HCT116 (cell line): Measurements from ENCODE around the gene MAP7. TPM values are rescaled to one million over a fixed set of nuclear protein-coding genes. Genes with fewer than 3 reads are reported as not detected.

Experiments used
- ATAC-seq: fragments of 200-7000 bp; cut with Tn5 transposase; 2 replicates; pipeline ENCODE4 v1.9.1; 2020; ENCODE audit warnings: mild to moderate bottlenecking, moderate library complexity
- BruUV-seq: library from RNA; stranded (reverse); fragments of 400-500 nt; replicated peaks from 2 replicates; lab custom pipeline; 2021; lab: Mats Ljungman, UMichigan
- CTCF ChIA-PET: fragments of 300-600 bp; sonication (Branson Sonifier 250); formaldehyde crosslinking; loops from one replicate; lab custom pipeline; 2021; ENCODE audit warnings: antibody characterized with exemption; lab: Charles Lee
- POLR2A ChIA-PET: fragments of 300-600, 350-600 bp; sonication (Branson Sonifier 250); formaldehyde crosslinking; loops from one replicate; lab custom pipeline; 2021; ENCODE audit warnings: antibody characterized with exemption; lab: Charles Lee
- RAD21 ChIA-PET, 2 experiments: fragments of 300-600 bp; sonication (Branson Sonifier 250); formaldehyde crosslinking; loops; one replicate each; lab custom pipeline; 2023; ENCODE audit warnings: low total read pairs in 2 of 2; ENCODE audit not compliant: uncharacterized antibody in 2 of 2, unreplicated experiment in 2 of 2, low non-redundant PET in 1 of 2; lab: Charles Lee
- DNase-seq: peaks from one replicate; pipeline ENCODE4 v3.0.0-alpha.2; 2010; ENCODE audit warnings: low read depth, low spot score
- H2AFZ ChIP-seq: fragments of 200-600 bp; shearing (Covaris generic), sonication (generic); 2 replicates; pipeline ENCODE4 v1.6.1; 2017; ENCODE audit warnings: low read depth, mixed run types, mixed read lengths, antibody characterized with exemption, low read length; ENCODE audit not compliant: poor library complexity, severe bottlenecking
- H3K27ac ChIP-seq: 2 replicates; pipeline ENCODE4 v1.5.1; 2012; ENCODE audit warnings: low read depth, low read length
- H3K27me3 ChIP-seq: fragments of 200-600 bp; sonication (generic); 2 replicates; pipeline ENCODE4 v1.6.1; 2016; ENCODE audit warnings: mixed run types, low read length, mixed read lengths; ENCODE audit not compliant: insufficient read depth
- H3K36me3 ChIP-seq, 2 experiments: fragments of 200-500 bp in 1 of 2; fragments of 200-600 bp in 1 of 2; sonication (Bioruptor generic) in 1 of 2; sonication (generic) in 1 of 2; 2 replicates each; pipeline versions ENCODE4 v1.5.1 to v1.6.1; 2014 to 2016; ENCODE audit warnings: low read length in 2 of 2, inconsistent platforms in 1 of 2, mixed read lengths in 1 of 2, mixed run types in 1 of 2; ENCODE audit not compliant: insufficient read depth in 2 of 2, control insufficient read depth in 1 of 2
- H3K4me1 ChIP-seq, 2 experiments: fragments of 200-600 bp in 1 of 2; sonication (generic) in 1 of 2; 2 replicates each; pipeline versions ENCODE4 v1.5.1 to v1.6.1; 2012 to 2017; ENCODE audit warnings: low read length in 2 of 2, inconsistent platforms in 1 of 2, mild to moderate bottlenecking in 1 of 2, mixed read lengths in 1 of 2, mixed run types in 1 of 2, moderate library complexity in 1 of 2; ENCODE audit not compliant: insufficient read depth in 2 of 2, control insufficient read depth in 1 of 2
- H3K4me2 ChIP-seq: fragments of 200-600 bp; sonication (generic); 2 replicates; pipeline ENCODE4 v1.6.1; 2017; ENCODE audit warnings: mixed run types, low read length, mixed read lengths
- H3K4me3 ChIP-seq, 2 experiments: fragments of 200-600 bp in 1 of 2; sonication (generic) in 1 of 2; replicated peaks in 1 of 2; 2 replicates each; pipeline ENCODE4 v1.5.1; 2011 to 2016; ENCODE audit warnings: low read length in 2 of 2, control low read depth in 1 of 2, low read depth in 1 of 2, mild to moderate bottlenecking in 1 of 2, mixed read lengths in 1 of 2, mixed run types in 1 of 2
- H3K79me2 ChIP-seq: fragments of 200-600 bp; sonication (generic); 2 replicates; pipeline ENCODE4 v1.6.1; 2017; ENCODE audit warnings: mild to moderate bottlenecking, mixed run types, low read length, moderate library complexity, mixed read lengths; ENCODE audit not compliant: insufficient read depth
- H3K9ac ChIP-seq: fragments of 200-600 bp; sonication (generic); 2 replicates; pipeline ENCODE4 v1.6.1; 2016; ENCODE audit warnings: low read length, mixed read lengths
- H3K9me2 ChIP-seq: fragments of 200-600 bp; sonication (generic), shearing (Covaris generic); 2 replicates; pipeline ENCODE4 v1.6.1; 2017; ENCODE audit warnings: mixed run types, mild to moderate bottlenecking, moderate library complexity; ENCODE audit not compliant: insufficient read depth
- H3K9me3 ChIP-seq, 2 experiments: fragments of 200-500 bp in 1 of 2; fragments of 200-600 bp in 1 of 2; sonication (Bioruptor generic) in 1 of 2; sonication (generic) in 1 of 2; 2 replicates each; pipeline ENCODE4 v1.6.1; 2014 to 2017; ENCODE audit warnings: low read length in 2 of 2, mixed read lengths in 2 of 2, inconsistent platforms in 1 of 2, low read depth in 1 of 2, mild to moderate bottlenecking in 1 of 2, mixed run types in 1 of 2, moderate library complexity in 1 of 2; ENCODE audit not compliant: control insufficient read depth in 1 of 2, insufficient read depth in 1 of 2
- H4K20me1 ChIP-seq: fragments of 200-600 bp; sonication (generic), shearing (Covaris generic); 2 replicates; pipeline ENCODE4 v1.6.1; 2017; ENCODE audit warnings: mixed run types, mild to moderate bottlenecking, moderate library complexity; ENCODE audit not compliant: insufficient read depth
- EGR1 ChIP-seq: IDR thresholded peaks from 2 replicates; pipeline ENCODE4 v1.6.1; 2012; ENCODE audit warnings: low read depth
- ELF1 ChIP-seq: IDR thresholded peaks from 2 replicates; pipeline ENCODE4 v1.6.1; 2012; ENCODE audit warnings: low read depth, borderline replicate concordance
- EZH2 ChIP-seq: fragments of 200-600 bp; sonication (generic); IDR thresholded peaks from 2 replicates; pipeline ENCODE4 v1.6.1; 2017; ENCODE audit warnings: antibody characterized with exemption, mixed run types
- RAD21 ChIP-seq: IDR thresholded peaks from 2 replicates; pipeline ENCODE4 v1.6.1; 2012; ENCODE audit warnings: low read depth, mild to moderate bottlenecking
- SIN3A ChIP-seq: IDR thresholded peaks from 2 replicates; pipeline ENCODE4 v1.6.1; 2012; ENCODE audit warnings: low read depth
- SP1 ChIP-seq: IDR thresholded peaks from 2 replicates; pipeline ENCODE4 v1.6.1; 2012; ENCODE audit warnings: low read depth
- TCF7L2 ChIP-seq: IDR thresholded peaks from 2 replicates; pipeline ENCODE4 v1.7.0; 2011; ENCODE audit warnings: borderline replicate concordance, inconsistent platforms; ENCODE audit not compliant: insufficient read depth, insufficient read length; ENCODE audit errors: extremely low read depth
- ZFX ChIP-seq: fragments of 450-650 bp; IDR thresholded peaks from 2 replicates; pipeline ENCODE4 v1.6.1; 2017
- ZNF274 ChIP-seq: fragments of 200-500 bp; sonication (Bioruptor generic); IDR thresholded peaks from 2 replicates; pipeline ENCODE4 v1.6.1; 2014; ENCODE audit warnings: mild to moderate bottlenecking, low read depth, low read length, inconsistent platforms
- intact Hi-C: fragments of 100-400 bp; cut with micrococcal nuclease; formaldehyde crosslinking; loops from 2 replicates; pipeline ENCODE4 v1.10.0; 2022
- total RNA-seq: library from RNA; stranded (reverse); gene quantifications from one replicate; pipeline ENCODE4 v1.2.1, GENCODE V29; 2021; ENCODE audit not compliant: unreplicated experiment
- TF ChIP-seq, protein P1 (sequence below): IDR thresholded peaks from 2 replicates; pipeline ENCODE4 v1.6.1; 2012; ENCODE audit warnings: low read depth
- TF ChIP-seq, protein P2 (sequence below): IDR thresholded peaks from 2 replicates; pipeline ENCODE4 v1.6.1; 2012
- TF ChIP-seq, protein P3 (sequence below): IDR thresholded peaks from 2 replicates; pipeline ENCODE4 v1.6.1; 2012
- TF ChIP-seq, protein P4 (sequence below): IDR thresholded peaks from 2 replicates; pipeline ENCODE4 v1.6.1; 2011; ENCODE audit warnings: mild to moderate bottlenecking, low read length, moderate library complexity; ENCODE audit not compliant: insufficient replicate concordance; ENCODE audit errors: extremely low read depth

Gene MAP7
- total RNA-seq, 1 experiment from 2014 or later = 35.5 TPM

DNA sequence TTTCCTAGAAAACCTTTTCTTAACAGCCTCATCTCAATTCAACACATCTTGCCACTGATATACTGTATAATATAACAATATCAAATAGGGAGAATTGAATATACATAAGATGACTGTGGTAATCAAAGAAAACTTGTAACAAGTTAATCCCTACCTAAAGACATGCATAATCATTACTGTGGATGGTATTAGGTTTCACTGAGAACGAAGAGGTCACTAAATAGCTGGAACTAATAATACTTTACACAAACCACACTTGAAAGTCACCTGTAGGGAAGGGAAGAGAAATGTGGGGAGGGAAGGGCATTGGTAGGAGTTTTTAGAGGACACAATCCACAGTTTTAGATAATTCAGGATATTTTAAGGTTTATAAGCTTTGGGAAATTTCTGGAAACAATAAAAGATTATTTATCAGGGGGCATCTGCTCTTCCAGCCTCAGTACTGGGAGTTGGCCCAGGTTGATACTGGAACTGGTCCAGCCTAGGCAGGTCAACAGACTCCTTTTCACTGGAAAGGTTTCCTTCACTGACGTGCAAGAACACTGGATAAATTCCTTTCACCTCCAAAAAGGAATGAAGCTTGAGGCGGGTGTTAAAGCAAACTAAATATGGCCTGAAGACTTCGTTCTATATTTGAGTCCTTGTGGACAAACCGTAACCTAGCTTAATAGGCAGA, 44.0 kb downstream of the MAP7 start:
- no peaks in the 10 kb centered on the region for H3K9me2 ChIP-seq
- no peak overlapping the region for H3K27ac ChIP-seq
- intact Hi-C loops = no loop called here
- H3K4me3 ChIP-seq = no peak overlapping the region
- no peak overlapping the region for H2AFZ ChIP-seq
- DNase-seq (no peak), ATAC-seq (no peak)
- H3K4me2 ChIP-seq = no peak overlapping the region
- H3K4me1 ChIP-seq = no peaks in the 10 kb centered on the region
- POLR2A ChIA-PET = no interaction called here
- CTCF ChIA-PET = interaction anchor here (1.0 kb wide), 1 partner anchor 138 kb away, joined by 3 read pairs; no protein-coding TSS in a partner anchor
- H3K27me3 ChIP-seq = no peaks in the 10 kb centered on the region
- no peaks in the 10 kb centered on the region for H3K9me3 ChIP-seq
- H3K9ac ChIP-seq = no peak overlapping the region
- no peak for TF ChIP-seq ELF1
- no peak for TF ChIP-seq ZFX
- TF ChIP-seq, protein P1, sequence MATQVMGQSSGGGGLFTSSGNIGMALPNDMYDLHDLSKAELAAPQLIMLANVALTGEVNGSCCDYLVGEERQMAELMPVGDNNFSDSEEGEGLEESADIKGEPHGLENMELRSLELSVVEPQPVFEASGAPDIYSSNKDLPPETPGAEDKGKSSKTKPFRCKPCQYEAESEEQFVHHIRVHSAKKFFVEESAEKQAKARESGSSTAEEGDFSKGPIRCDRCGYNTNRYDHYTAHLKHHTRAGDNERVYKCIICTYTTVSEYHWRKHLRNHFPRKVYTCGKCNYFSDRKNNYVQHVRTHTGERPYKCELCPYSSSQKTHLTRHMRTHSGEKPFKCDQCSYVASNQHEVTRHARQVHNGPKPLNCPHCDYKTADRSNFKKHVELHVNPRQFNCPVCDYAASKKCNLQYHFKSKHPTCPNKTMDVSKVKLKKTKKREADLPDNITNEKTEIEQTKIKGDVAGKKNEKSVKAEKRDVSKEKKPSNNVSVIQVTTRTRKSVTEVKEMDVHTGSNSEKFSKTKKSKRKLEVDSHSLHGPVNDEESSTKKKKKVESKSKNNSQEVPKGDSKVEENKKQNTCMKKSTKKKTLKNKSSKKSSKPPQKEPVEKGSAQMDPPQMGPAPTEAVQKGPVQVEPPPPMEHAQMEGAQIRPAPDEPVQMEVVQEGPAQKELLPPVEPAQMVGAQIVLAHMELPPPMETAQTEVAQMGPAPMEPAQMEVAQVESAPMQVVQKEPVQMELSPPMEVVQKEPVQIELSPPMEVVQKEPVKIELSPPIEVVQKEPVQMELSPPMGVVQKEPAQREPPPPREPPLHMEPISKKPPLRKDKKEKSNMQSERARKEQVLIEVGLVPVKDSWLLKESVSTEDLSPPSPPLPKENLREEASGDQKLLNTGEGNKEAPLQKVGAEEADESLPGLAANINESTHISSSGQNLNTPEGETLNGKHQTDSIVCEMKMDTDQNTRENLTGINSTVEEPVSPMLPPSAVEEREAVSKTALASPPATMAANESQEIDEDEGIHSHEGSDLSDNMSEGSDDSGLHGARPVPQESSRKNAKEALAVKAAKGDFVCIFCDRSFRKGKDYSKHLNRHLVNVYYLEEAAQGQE = no peak
- TF ChIP-seq, protein P2, sequence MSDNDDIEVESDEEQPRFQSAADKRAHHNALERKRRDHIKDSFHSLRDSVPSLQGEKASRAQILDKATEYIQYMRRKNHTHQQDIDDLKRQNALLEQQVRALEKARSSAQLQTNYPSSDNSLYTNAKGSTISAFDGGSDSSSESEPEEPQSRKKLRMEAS = no peak
- TF ChIP-seq ZNF274 = no peak
- no peak for TF ChIP-seq EGR1
- TF ChIP-seq, protein P3, sequence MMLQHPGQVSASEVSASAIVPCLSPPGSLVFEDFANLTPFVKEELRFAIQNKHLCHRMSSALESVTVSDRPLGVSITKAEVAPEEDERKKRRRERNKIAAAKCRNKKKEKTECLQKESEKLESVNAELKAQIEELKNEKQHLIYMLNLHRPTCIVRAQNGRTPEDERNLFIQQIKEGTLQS = no peak
- no peak for TF ChIP-seq SP1
- TF ChIP-seq, protein P4, sequence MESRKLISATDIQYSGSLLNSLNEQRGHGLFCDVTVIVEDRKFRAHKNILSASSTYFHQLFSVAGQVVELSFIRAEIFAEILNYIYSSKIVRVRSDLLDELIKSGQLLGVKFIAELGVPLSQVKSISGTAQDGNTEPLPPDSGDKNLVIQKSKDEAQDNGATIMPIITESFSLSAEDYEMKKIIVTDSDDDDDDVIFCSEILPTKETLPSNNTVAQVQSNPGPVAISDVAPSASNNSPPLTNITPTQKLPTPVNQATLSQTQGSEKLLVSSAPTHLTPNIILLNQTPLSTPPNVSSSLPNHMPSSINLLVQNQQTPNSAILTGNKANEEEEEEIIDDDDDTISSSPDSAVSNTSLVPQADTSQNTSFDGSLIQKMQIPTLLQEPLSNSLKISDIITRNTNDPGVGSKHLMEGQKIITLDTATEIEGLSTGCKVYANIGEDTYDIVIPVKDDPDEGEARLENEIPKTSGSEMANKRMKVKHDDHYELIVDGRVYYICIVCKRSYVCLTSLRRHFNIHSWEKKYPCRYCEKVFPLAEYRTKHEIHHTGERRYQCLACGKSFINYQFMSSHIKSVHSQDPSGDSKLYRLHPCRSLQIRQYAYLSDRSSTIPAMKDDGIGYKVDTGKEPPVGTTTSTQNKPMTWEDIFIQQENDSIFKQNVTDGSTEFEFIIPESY = no peak
- no peak for TF ChIP-seq EZH2
- TF ChIP-seq TCF7L2 = no peak
- no peak for TF ChIP-seq RAD21
- TF ChIP-seq SIN3A = no peak
- H3K79me2 ChIP-seq = peaks cover 9% of the 10 kb centered on the region
- H4K20me1 ChIP-seq = no peaks in the 10 kb centered on the region
- RAD21 ChIA-PET = no interaction called here
- no peaks in the 10 kb centered on the region for H3K36me3 ChIP-seq
- BruUV-seq = no TSS peak
